ENCODE results near the gene SPP2. TPM values are rescaled to one million over a fixed set of nuclear protein-coding genes. Genes with fewer than 3 reads are reported as not detected.

The SPP2 gene
- total RNA-seq, 1 donor from 2014 or later: not detected

DNA sequence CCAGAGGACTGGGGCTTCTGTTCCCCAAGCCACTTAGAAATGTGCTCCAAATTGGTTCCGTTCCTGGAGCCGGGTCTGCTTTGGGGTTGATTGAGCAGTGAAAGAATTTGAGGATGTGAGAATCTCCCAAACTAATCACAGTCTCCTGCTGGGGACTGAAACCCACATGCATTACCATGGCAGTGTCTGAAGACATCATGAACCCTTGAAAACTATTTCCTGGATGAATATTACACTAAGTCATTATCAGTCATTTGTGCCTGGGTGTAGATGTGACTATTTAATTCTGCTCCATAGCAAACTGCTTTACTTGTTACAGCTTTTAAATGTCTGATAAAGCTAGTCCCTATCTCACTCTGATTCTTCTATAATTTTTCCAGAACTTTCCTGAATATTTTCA is 27.6 kb downstream of the SPP2 start:
- no peak for DNase-seq (ENCODE audit: missing footprints)
- no peak for ATAC-seq
- intact Hi-C loops (cut with DNase I): no loop called here

DNA sequence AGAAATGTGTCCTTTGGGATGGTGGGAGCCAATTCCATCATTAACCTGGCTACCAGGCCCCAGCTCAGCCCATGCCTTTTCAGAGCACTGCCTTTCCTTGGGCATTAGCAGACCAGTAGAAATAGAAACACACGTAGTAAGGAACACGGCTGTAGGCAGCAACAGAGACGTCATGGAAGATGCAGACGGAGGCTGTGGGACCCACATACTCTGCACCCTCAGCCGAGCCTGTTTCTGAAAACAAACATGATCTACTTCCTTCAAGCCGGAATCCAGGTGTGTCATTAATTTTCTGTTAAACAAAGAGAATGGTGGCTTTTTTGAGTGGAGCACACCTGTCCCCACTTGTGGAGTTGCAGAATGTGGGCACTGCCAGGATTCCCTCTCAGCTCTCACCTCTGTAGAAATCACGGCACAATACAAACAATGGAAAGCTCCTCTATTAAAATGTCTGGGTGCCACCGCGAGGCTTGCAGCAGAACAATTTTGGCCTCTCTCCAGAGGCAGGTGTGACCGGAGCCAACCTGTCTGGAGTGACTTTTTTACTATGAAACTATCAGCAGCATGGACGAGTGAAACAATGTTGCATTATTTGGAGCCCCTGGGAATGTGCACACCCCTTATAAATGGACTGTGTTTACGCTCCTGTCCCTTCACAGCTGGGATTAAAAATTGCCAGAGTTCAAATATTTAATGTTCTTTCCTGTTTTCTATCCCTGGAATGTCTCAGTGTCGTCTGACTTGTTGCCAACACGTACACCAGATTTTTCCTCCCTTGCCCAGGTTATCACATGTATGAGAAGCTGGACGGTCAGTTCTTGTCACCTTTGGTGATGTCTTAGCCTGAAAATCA is 31.7 kb downstream of the SPP2 start:
- ATAC-seq (no peak), DNase-seq (ENCODE audit: missing footprints) (no peak)
- intact Hi-C loops (cut with DNase I): no loop called here

DNA sequence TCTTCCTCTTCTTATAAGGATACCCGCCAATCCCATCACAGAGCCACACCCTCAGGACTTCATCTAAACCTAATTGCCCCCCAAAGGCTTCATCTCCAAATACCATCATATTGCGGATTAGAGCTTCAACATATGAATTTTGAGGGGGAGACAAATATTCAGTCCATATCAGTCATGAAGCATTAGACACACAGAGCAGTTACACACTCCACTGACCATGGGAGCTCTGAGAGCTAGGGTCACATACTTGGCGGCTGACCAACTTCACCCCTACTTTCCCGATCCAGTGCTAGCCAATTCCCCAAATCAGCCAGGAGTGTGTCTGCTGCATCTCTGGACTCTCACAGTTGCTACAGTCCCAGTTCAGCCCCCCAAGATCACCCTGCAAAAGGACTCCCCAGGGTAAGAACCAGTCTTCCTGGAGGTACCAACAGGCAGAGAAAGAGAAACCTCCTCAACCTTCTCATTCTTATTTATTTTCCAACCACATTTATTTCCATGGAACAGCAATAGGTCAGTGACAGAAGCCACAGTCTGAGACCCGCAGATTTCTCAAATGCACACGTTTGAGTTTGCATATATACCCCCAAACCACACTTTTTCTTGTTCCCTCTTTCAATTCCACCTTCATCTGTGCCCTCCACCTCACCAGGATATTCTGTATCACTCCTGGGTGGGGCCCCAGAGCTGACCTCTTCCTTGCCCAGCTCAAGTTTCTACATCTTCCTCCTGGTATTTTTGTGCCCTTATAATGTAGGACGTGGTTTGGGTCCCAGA is 33.3 kb downstream of the SPP2 start:
- no peak for DNase-seq (ENCODE audit: missing footprints)
- intact Hi-C loops (cut with DNase I): no loop called here
- ATAC-seq: no peak

DNA sequence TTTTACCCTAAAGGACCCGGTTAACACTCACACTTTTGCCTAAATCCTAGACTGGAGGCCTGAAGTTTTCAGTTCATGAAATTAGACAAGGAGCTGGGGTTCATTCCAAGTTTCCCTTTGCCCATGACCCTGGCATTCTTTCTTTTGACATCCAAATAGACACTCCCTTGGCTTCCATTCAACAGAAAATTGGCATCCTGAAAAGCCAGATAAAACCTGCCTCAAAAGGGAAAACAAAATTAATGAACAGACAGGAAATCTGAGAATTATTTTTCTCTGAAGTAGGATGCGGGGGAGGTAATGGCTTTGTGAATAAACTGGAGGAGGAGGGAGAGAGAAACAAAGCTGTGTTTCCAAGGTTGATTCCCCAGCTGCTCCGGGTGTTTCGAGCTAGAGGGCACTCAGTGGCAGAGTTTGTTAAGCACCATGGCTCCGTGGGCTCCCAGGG is 41.0 kb downstream of the SPP2 start:
- intact Hi-C loops (cut with DNase I): no loop called here
- DNase-seq (ENCODE audit: missing footprints) (no peak), ATAC-seq (no peak)

DNA sequence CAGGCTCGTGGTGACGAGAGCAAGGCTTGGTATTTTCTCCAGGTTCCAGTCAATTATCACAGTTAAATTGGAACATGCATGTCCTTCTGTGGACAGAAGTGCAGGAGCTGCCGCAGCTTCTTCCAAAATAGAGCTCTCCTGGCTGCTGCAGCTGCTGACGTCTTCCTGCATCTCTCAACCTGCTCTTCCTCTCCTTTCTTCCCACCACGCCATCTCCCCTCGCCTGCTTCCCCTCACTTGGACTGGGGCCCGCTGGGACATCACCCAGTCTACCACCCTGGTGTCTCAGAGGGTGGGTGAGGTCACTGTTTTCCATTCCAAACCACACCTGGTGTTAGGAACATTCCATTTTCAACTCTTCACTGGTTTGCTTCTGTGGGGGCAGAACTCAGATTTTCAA is 41.4 kb downstream of the SPP2 start:
- intact Hi-C loops (cut with DNase I): no loop called here
- no peak for ATAC-seq

DNA sequence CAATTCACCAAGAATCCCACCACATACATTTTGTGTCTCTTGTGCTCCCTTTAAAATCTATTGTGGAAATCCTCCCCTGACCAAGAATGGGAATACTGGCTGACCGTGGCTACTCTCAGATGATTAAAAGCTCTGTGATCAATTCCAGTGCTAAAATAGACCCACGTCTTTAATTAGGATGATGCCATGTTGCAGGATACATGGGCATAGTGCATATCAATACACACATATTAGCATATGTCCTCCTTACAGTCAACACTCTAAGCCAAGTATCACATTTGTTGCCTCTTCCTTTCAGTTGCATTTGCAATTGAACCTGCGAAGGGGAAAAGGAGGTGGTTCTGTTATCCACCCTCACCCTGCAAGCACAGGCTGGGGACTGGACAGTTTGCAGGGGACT is 41.8 kb downstream of the SPP2 start:
- ATAC-seq (no peak), DNase-seq (ENCODE audit: missing footprints) (no peak)
- intact Hi-C loops (cut with DNase I): no loop called here

More for the DNA sequence above, 41.4 kb downstream of the SPP2 start:
- no peak for DNase-seq (ENCODE audit: missing footprints)

DNA sequence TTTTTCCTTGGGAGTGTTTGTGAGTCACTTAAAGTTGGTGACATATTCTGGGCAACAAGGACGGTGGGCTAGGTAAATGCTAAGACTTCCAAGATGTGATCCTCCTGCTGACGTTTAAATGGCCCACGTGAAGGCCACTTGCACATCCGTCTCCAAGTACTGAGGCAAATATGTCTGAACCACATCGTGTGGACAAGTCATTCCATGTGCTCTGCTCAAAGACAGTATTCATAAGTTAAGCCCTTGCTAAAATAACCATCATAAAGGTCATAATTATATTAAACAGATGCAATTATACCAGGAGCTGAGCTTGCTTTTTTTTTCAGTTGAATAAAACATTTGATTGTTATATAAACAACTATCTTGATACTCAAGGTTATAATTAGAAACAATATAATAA is 44.8 kb downstream of the SPP2 start:
- no peak for DNase-seq (ENCODE audit: missing footprints)
- no peak for ATAC-seq
- intact Hi-C loops (cut with DNase I): no loop called here

DNA sequence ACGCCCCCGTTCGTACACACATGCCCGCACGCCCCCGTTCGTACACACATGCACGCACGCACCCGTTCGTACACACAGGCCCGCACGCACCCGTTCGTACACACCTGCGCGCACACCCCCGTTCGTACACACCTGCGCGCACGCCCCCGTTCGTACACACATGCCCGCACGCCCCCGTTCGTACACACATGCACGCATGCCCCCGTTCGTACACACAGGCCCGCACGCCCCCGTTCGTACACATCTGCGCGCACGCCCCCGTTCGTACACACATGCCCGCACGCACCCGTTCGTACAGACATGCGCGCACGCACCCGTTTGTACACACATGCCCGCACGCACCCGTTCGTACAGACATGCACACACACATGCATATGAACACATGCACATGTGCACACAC is 45.7 kb downstream of the SPP2 start:
- ATAC-seq (no peak), DNase-seq (ENCODE audit: missing footprints) (peak; percentile 69)
- intact Hi-C loops (cut with DNase I): no loop called here

DNA sequence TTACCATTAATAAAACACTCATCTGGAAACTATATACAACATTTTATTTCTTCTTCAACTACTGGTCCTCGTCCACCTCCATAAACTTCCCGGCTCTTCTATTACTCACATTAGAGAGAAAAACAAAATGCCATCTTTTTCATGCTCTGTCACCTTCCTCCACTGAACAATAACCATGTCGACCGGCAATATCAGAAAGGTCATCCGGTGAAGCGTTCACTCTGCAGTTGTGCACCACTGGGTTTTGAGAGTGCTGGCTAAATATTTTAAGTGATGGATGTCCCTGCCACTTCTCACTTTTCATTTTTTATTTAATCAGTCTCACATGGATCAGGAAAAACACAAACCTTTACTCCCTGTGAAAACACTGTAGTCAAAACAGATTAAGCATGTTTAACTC is 48.2 kb downstream of the SPP2 start:
- intact Hi-C loops (cut with DNase I): no loop called here
- ATAC-seq: no peak
- DNase-seq (ENCODE audit: missing footprints): no peak

DNA sequence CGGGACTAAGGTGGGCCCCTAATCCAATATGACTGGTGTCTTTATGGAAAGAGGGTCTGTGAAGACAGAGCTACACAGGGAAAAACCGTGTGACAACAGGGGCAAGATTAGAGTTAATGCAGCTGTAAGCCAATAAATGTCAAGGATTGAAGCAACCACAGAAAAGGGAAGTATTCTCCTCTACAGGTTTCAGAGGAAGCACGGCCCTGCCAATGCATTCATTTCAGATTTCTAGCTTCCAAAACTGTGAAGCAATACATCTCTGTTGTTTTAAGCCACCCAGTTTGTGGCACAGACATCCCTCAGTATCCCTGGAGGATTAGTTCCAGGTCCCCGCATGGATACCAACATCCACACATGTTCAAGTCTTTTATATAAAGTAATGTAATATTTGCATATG is 48.8 kb downstream of the SPP2 start:
- DNase-seq (ENCODE audit: missing footprints) (no peak), ATAC-seq (no peak)

DNA sequence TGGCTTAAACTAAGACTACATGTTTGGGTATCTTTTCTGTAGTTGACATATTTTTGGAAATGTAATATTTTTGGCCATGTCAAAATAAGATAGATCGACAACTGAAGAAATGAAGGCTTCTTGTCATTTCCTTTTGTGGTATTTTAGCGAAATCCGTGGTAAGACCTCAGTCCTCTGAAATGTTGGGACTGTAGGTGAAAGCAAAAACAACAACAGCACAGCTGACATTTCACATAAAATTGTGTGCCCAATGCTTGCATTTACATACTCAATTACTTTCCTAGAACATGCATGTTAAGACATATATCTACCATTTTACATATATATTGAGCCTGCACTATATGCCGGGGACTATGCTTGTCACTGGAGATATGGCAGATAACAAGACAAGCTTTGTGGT is 50.2 kb downstream of the SPP2 start:
- no peak for ATAC-seq

More for the DNA sequence above, 48.8 kb downstream of the SPP2 start:
- intact Hi-C loops (cut with DNase I): no loop called here

DNA sequence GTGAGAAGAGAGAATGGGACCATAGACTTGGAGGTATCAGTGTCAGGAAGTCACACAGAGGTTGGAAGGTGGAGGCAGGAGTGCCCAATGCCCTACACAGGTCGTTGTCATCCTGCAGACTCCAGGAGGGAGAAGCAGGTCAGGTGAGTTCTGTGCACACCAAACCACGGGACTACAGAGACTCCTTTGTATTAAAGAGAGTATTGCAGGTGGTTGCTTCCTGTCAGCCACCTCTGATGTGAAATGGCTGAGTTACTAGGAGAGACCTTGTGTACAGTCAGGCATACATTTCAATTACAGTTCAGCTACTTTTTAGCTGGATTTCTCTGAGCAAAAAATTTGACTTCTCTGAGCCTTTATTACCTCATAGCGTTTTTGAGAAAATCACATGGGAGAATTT is 51.6 kb downstream of the SPP2 start:
- no peak for DNase-seq (ENCODE audit: missing footprints)
- intact Hi-C loops (cut with DNase I): no loop called here
- ATAC-seq: no peak

More for the DNA sequence above, 50.2 kb downstream of the SPP2 start:
- intact Hi-C loops (cut with DNase I): no loop called here
- no peak for DNase-seq (ENCODE audit: missing footprints)

DNA sequence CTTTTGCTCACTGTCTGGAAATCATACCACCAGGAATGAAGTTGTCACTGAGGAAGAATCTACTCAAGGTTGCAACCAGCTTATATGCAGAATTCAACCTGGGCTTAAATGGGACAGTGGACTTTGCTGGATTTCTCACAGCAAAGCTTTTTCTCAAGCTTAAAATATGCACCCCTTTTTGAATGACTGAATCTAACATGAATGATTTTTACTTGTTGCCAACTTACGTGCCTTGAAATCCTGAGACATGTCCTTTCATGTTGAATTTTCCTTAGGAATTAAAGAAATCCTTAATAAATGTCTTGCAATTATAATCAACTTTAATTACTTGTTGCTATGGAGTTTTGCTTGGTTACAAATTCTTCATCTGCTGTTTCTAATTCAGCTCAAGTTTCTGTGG is 57.4 kb downstream of the SPP2 start:
- ATAC-seq: no peak
- intact Hi-C loops (cut with DNase I): no loop called here
- DNase-seq (ENCODE audit: missing footprints): no peak

DNA sequence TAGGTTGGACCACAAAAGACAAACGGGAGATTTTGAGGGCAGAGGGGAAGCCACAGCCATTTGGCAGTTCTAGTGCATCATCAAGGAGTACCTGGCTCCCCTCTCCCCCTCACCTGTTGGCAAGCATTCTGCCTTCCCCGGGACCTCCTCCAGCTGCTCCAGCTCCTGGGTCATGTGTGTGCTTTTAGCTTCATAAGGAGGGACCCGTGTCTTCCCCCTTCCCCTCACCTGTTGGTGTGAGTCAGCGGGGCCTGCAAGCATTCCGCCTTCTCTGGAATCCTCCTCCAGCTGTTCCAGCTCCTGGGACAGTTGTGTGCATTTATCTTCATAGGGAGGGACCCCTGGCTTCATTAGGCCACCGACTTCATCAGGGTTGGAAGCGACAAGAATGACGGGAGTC is 58.8 kb downstream of the SPP2 start:
- DNase-seq (ENCODE audit: missing footprints) (no peak), ATAC-seq (no peak)
- intact Hi-C loops (cut with DNase I): no loop called here

DNA sequence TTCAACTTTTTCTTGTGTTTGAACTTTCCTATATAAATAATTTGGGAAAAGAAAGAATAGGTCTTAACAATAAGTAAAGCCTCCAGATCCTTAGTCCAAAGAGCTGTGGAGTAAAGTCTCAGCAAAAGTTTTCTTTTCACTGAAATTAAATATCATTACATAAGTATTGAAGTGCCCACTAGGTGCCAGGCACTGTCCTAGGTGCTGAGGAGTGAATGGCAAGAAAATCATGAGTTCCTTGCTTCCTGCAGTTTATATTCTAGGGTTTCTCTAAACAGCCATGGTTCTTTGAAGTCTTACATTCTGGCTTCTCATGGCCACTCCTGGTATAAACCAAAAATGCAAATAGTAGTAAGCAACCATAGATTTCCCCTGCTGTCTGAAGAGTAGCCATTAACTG is 59.7 kb downstream of the SPP2 start:
- no peak for ATAC-seq
- intact Hi-C loops (cut with DNase I): no loop called here
- no peak for DNase-seq (ENCODE audit: missing footprints)

DNA sequence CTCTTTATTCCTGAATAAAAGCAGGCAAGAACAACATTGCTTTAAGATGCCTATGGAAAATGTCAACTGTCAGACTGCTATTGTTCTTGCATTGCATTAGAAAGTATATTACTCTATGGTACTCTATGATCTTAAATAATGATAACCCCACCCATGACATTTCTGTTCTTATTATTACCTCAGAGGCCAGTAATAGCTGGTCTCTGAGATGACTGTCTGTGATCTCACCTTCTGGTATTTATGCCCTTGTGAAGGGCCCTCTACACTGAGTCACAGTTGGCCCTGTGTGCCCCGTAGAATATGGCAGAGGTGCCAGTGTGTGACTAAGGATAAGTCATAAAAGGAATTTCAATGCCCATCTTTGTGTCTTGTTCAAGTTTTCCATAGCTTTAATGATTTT is 61.0 kb downstream of the SPP2 start:
- ATAC-seq (no peak), DNase-seq (ENCODE audit: missing footprints) (no peak)
- intact Hi-C loops (cut with DNase I): no loop called here

DNA sequence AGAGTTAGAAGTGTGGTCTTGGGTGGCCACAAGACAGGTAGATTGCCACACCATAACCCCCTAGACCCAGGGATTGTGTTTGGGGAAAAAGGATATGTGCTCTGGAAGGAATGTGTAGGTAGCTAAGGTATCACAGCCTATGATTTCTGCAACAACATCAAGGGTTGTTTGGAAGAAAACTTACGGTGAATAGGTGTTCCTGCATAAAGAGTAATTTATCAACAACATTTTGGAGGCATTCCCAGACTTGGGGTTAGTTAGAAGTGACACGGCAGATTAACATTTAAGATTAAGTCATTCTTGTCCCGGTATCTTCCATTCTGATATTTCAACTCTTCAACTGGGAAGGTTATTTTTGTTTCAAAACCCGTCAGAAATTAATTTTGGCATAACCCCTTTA is 65.5 kb downstream of the SPP2 start:
- intact Hi-C loops (cut with DNase I): no loop called here
- DNase-seq (ENCODE audit: missing footprints) (no peak), ATAC-seq (no peak)

DNA sequence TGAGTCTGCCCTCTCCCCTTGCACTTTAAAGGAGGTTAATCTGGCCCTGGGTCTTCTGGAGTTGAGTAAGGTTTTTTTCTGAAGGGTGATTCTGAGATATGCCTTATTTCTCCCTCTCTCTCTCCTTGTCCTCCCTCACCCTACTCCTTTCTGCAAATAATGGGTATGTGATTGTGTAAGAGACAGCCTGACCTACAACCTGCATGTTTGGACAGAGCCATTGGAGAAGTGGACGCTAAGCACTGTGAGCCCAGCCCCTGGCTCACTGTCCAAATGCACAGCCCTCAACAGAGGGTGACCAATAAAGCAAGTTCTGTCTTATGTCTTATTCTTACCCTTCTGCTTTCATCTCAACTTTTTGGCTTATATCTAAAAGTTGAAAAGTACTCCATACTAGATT is 71.5 kb downstream of the SPP2 start:
- intact Hi-C loops (cut with DNase I): no loop called here
- ATAC-seq (no peak), DNase-seq (ENCODE audit: missing footprints) (no peak)

DNA sequence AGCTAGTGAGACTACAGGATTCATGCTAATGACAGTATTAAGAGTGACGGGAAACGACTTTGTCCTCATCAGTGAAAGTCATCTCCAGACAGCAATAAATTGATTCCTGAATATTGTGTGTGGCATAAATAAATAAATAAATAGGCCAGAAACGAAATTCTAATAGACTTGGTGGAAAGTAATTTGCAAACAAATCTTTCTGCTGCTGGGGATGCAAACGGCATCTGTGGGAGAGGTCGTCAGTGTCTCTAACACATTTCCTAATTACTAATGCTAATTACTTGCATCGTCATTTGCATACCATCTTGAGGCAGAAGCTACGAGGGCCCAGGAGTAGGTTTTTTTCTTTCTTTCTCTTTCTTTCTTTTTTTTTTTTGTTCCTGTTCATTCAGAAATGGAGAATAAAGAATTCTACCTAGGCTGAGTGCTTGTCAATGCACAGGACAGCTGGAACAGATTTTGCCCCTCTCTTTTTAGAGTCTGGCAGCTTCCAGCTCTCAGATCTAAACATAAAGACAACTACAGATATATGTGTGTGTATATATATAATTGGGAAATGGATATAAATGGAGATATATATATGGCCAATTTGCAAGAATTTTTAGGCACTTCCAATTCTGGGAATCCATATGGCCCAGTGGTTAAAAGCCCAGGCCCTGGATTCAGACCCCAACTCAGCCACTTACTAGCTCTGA is 75.1 kb downstream of the SPP2 start:
- DNase-seq (ENCODE audit: missing footprints) (no peak), ATAC-seq (no peak)
- intact Hi-C loops (cut with DNase I): no loop called here

DNA sequence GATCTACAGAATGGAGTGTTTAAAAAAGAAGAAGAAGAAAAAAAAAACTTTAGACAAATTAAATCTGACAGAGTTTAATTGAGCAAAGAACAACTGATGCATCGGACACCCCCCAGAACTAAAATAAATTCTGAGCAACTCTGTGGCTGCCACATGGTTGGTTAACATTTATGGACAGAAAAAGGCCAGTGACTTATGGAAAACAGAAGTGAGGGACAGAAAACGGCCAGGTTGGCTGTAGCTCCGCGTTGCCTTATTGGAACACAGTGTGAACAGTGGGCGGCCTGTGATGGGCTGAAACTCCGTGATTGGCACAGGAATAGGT is 75.6 kb downstream of the SPP2 start:
- intact Hi-C loops (cut with DNase I): no loop called here
- DNase-seq (ENCODE audit: missing footprints): no peak
- no peak for ATAC-seq
